CD4-positive, alpha-beta memory T cell (primary cell): Measurements from ENCODE around the gene CSHL1. TPM values are rescaled to one million over a fixed set of nuclear protein-coding genes. Genes with fewer than 3 reads are reported as not detected.
"Not testable (repeated sequence)": the region's sequence is repeated elsewhere in the genome, so short reads cannot be mapped to it uniquely, and the experiment has no call there.

ENCODE experiments used
- CTCF ChIA-PET: fragments of 350-600 bp; sonication (Branson Sonifier 250); formaldehyde crosslinking; loops from one replicate; lab custom pipeline; 2021; ENCODE audit warnings: inconsistent platforms; ENCODE audit not compliant: partially characterized antibody; lab: Charles Lee
- POLR2A ChIA-PET: fragments of 350-600 bp; sonication (Branson Sonifier 250); formaldehyde crosslinking; loops from one replicate; lab custom pipeline; 2021; ENCODE audit not compliant: partially characterized antibody; lab: Charles Lee
- DNase-seq, 5 donors: peaks; one replicate each; pipeline versions ENCODE4 v3.0.0 to v3.0.0-alpha.2; 2020 to 2022; ENCODE audit warnings: mixed read lengths in 1 of 5
- H3K27ac ChIP-seq: one replicate; pipeline ENCODE4 v1.7.0; 2013; ENCODE audit warnings: low read depth, low read length
- H3K27me3 ChIP-seq: 2 replicates; pipeline ENCODE4 v1.7.0; 2013; ENCODE audit warnings: mild to moderate bottlenecking, low read length, moderate library complexity; ENCODE audit not compliant: insufficient read depth
- H3K36me3 ChIP-seq: 2 replicates; pipeline ENCODE4 v1.7.0; 2013; ENCODE audit warnings: mild to moderate bottlenecking, low read length, moderate library complexity; ENCODE audit not compliant: insufficient read depth
- H3K4me1 ChIP-seq: 2 replicates; pipeline ENCODE4 v1.7.0; 2013; ENCODE audit warnings: mild to moderate bottlenecking, low read length, moderate library complexity; ENCODE audit not compliant: insufficient read depth
- H3K4me3 ChIP-seq, 2 donors: one replicate each; pipeline ENCODE4 v1.7.0; 2013; ENCODE audit warnings: low read length in 2 of 2, mild to moderate bottlenecking in 1 of 2
- H3K9me3 ChIP-seq, 2 donors: one replicate each; pipeline ENCODE4 v1.7.0; 2013; ENCODE audit warnings: low read length in 2 of 2, control low read depth in 1 of 2; ENCODE audit not compliant: control insufficient read depth in 1 of 2
- H3K27ac Mint-ChIP-seq, 7 donors: one replicate each; pipeline ENCODE4 v1.8.0; 2020 to 2021; ENCODE audit warnings: mixed read lengths in 7 of 7, mild to moderate bottlenecking in 6 of 7, inconsistent platforms in 3 of 7, moderate library complexity in 3 of 7
- H3K27me3 Mint-ChIP-seq, 2 donors: one replicate each; pipeline ENCODE4 v1.8.0; 2020 to 2021; ENCODE audit warnings: mixed read lengths in 2 of 2
- H3K36me3 Mint-ChIP-seq, 2 donors: one replicate each; pipeline ENCODE4 v1.8.0; 2020 to 2021; ENCODE audit warnings: mixed read lengths in 2 of 2, inconsistent platforms in 1 of 2, mild to moderate bottlenecking in 1 of 2
- H3K4me1 Mint-ChIP-seq, 4 donors: one replicate each; pipeline ENCODE4 v1.8.0; 2020 to 2021; ENCODE audit warnings: mixed read lengths in 4 of 4, mild to moderate bottlenecking in 1 of 4
- H3K4me3 Mint-ChIP-seq, 8 donors: one replicate each; pipeline ENCODE4 v1.8.0; 2020 to 2021; ENCODE audit warnings: mixed read lengths in 8 of 8, mild to moderate bottlenecking in 7 of 8, moderate library complexity in 6 of 8, inconsistent platforms in 3 of 8
- H3K9me3 Mint-ChIP-seq, 8 donors: one replicate each; pipeline ENCODE4 v1.8.0; 2020 to 2021; ENCODE audit warnings: mixed read lengths in 8 of 8, mild to moderate bottlenecking in 5 of 8, inconsistent platforms in 3 of 8, moderate library complexity in 1 of 8
- intact Hi-C: fragments of 100-400 bp; cut with micrococcal nuclease; formaldehyde crosslinking; loops from one replicate; pipeline ENCODE4 v1.15.1; 2023
- polyA plus RNA-seq, 2 donors: library from polyadenylated mRNA; unstranded; fragments of 300-500 nt; fragmentation: Illumina TruSeq; gene quantifications; one replicate each; pipeline ENCODE4 v1.2.3, GENCODE V29; 2021
- total RNA-seq, 2 experiments: library from RNA; stranded (reverse); gene quantifications; one replicate each; pipeline ENCODE4 v1.2.3, GENCODE V29; 2021

Gene CSHL1
- total and polyA plus RNA-seq, 4 experiments from 2014 or later, result not detected

- H3K9me3 ChIP-seq, H3K36me3 Mint-ChIP-seq, H3K4me3 ChIP-seq, H3K27me3 Mint-ChIP-seq, H3K4me1 Mint-ChIP-seq, H3K36me3 ChIP-seq, H3K27ac ChIP-seq, H3K27me3 ChIP-seq, H3K4me3 Mint-ChIP-seq, H3K9me3 Mint-ChIP-seq, H3K4me1 ChIP-seq, intact Hi-C loops, H3K27ac Mint-ChIP-seq: not testable (repeated sequence)
- ChIA-PET POLR2A (interaction anchor here (1.7 to 3.8 kb wide), 5 partner anchors 11 to 212 kb away, joined by 5 to 46 read pairs (median 14); partner anchors contain the start of genes CD79B and ICAM2), CTCF (interaction anchor here (0.6 to 14.7 kb wide), 13 partner anchors 9 to 229 kb away, joined by 3 to 351 read pairs (median 9); partner anchors contain the start of genes CD79B, CSHL1, ERN1 and ICAM2)
- DNase-seq, result peak in 1 of 5 donors; percentile 27
Measured at GRCh38 chr17:63920779-63921178, 9.7 kb upstream of the CSHL1 start.

DNA sequence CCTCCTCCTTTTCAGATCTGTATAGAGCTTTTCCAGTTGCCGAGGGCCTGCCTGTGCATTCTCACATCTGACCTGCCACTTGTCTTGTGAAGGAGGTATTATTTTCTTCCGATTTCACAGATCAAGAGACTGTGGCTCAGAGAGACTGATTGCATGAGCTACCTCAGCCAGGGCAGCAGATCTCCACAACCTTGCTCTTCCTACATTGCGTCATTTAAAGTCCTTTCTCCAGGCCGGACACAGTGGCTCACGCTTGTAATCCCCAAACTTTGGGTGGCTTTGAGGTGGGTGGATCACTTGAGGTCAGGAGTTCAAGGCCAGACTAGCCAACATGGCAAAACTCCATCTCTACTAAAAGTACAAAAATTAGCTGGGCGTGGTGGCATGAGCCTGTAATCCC lies 9.0 kb upstream of the CSHL1 start:
- DNase-seq, result peak in 1 of 5 donors; percentile 2
- H3K4me1 ChIP-seq, H3K4me3 ChIP-seq, H3K9me3 ChIP-seq, H3K27me3 Mint-ChIP-seq, H3K36me3 ChIP-seq, H3K36me3 Mint-ChIP-seq, intact Hi-C loops, H3K27me3 ChIP-seq, H3K4me3 Mint-ChIP-seq, H3K4me1 Mint-ChIP-seq, H3K9me3 Mint-ChIP-seq, H3K27ac ChIP-seq: not testable (repeated sequence)
- H3K27ac Mint-ChIP-seq, result peak overlapping the region in 1 of 7 donors; percentile 60
- ChIA-PET POLR2A (interaction anchor here (0.6 to 3.8 kb wide), 11 partner anchors 12 to 222 kb away, joined by 3 to 46 read pairs (median 7); partner anchors contain the start of genes CD79B, ERN1 and ICAM2), CTCF (interaction anchor here (0.7 to 14.7 kb wide), 41 partner anchors 9 to 230 kb away, joined by 3 to 351 read pairs (median 5); partner anchors contain the start of genes CD79B, CSHL1, ERN1 and GH2)

GRCh38 chr17:63919311-63919723 lies 8.3 kb upstream of the CSHL1 start:
- ChIA-PET POLR2A (interaction anchor here (0.9 to 3.8 kb wide), 13 partner anchors 12 to 227 kb away, joined by 3 to 46 read pairs (median 7); partner anchors contain the start of genes CD79B, ERN1 and ICAM2), CTCF (interaction anchor here (0.7 to 14.7 kb wide), 49 partner anchors 8 to 230 kb away, joined by 3 to 351 read pairs (median 5); partner anchors contain the start of genes CD79B, CSHL1, ERN1 and GH2)
- Histone ChIP-seq H3K27me3 (no peaks in the 10 kb centered on the region), H3K27ac (no peak overlapping the region), H3K9me3 (no peaks in the 10 kb centered on the region), H3K4me3 (no peak overlapping the region), H3K36me3 (no peaks in the 10 kb centered on the region), H3K4me1 (peaks cover 7% of the 10 kb centered on the region)
- H3K9me3 Mint-ChIP-seq, result no peaks in the 10 kb centered on the region
- peak; percentile 70 to 81 (median 75) for DNase-seq
- H3K4me1 Mint-ChIP-seq, result peaks cover 6% of the 10 kb centered on the region in 4 donors
- intact Hi-C loops, result loop anchor here (1.0 to 5.0 kb wide), 5 partner anchors 27 to 363 kb away; partner anchors contain the start of gene ERN1
- H3K36me3 Mint-ChIP-seq, result no peaks in the 10 kb centered on the region
- no peak overlapping the region for H3K4me3 Mint-ChIP-seq
- H3K27me3 Mint-ChIP-seq, result peaks cover 0 to 2% of the 10 kb centered on the region in 2 donors
- H3K27ac Mint-ChIP-seq, result peak overlapping the region in 6 of 7 donors; percentile 38 to 87 (median 62)

GRCh38 chr17:63918789-63919305 lies 7.8 kb upstream of the CSHL1 start, which contains the start of gene GH1:
GH1 (minus strand) TSS chr17:63918839; CDS start chr17:63918776, 63 bp downstream.
- not testable (repeated sequence) for H3K4me1 ChIP-seq, H3K27me3 Mint-ChIP-seq, H3K4me3 Mint-ChIP-seq, H3K36me3 Mint-ChIP-seq, H3K27ac ChIP-seq, H3K9me3 Mint-ChIP-seq, H3K36me3 ChIP-seq, H3K27me3 ChIP-seq, H3K4me3 ChIP-seq, H3K9me3 ChIP-seq, H3K4me1 Mint-ChIP-seq, DNase-seq
- peak within 1 kb of the TSS in 6 of 7 donors; percentile 38 to 87 (median 62) for H3K27ac Mint-ChIP-seq
- intact Hi-C loops, result loop anchor here (1.0 to 5.0 kb wide), 5 partner anchors 27 to 363 kb away; partner anchors contain the start of gene ERN1
- ChIA-PET POLR2A (interaction anchor here (0.9 to 3.8 kb wide), 13 partner anchors 13 to 227 kb away, joined by 3 to 46 read pairs (median 7); partner anchors contain the start of genes CD79B, ERN1 and ICAM2), CTCF (interaction anchor here (0.8 to 14.7 kb wide), 48 partner anchors 11 to 363 kb away, joined by 3 to 351 read pairs (median 5); partner anchors contain the start of genes CD79B, ERN1 and ICAM2)

GRCh38 chr17:63918305-63918704 lies 7.2 kb upstream of the CSHL1 start:
- no peaks in the 10 kb centered on the region for H3K9me3 Mint-ChIP-seq
- Histone ChIP-seq H3K27me3 (no peaks in the 10 kb centered on the region), H3K4me1 (peaks cover 7% of the 10 kb centered on the region), H3K36me3 (no peaks in the 10 kb centered on the region), H3K4me3 (no peak overlapping the region), H3K9me3 (no peaks in the 10 kb centered on the region), H3K27ac (no peak overlapping the region)
- H3K4me1 Mint-ChIP-seq, result peaks cover 6% of the 10 kb centered on the region in 4 donors
- H3K36me3 Mint-ChIP-seq, result no peaks in the 10 kb centered on the region
- H3K27me3 Mint-ChIP-seq, result peaks cover 0 to 2% of the 10 kb centered on the region in 2 donors
- CTCF ChIA-PET, result interaction anchor here (0.8 to 14.7 kb wide), 24 partner anchors 12 to 364 kb away, joined by 3 to 351 read pairs (median 8); partner anchors contain the start of genes CD79B, ERN1 and ICAM2
- intact Hi-C loops, result loop anchor here (5.0 kb wide), 1 partner anchor 364 kb away; no protein-coding TSS in a partner anchor
- H3K27ac Mint-ChIP-seq, result no peak overlapping the region
- no peak for DNase-seq
- no peak overlapping the region for H3K4me3 Mint-ChIP-seq
- POLR2A ChIA-PET, result interaction anchor here (1.1 to 3.8 kb wide), 7 partner anchors 13 to 228 kb away, joined by 3 to 46 read pairs (median 15); partner anchors contain the start of genes CD79B, ERN1 and ICAM2

DNA sequence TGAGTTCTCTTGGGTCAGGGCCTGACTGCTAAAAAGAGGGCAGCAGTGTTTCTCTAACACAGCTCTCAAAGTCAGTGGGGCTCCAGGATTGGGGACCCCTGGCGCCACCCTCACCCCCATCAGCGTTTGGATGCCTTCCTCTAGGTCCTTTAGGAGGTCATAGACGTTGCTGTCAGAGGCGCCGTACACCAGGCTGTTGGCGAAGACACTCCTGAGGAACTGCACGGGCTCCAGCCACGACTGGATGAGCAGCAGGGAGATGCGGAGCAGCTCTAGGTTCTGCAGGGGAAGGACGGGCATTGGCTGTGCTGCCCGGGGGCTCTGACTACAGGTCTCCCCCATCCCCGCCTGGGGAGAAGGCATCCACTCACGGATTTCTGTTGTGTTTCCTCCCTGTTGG lies 6.6 kb upstream of the CSHL1 start:
- H3K36me3 ChIP-seq, result no peaks in the 10 kb centered on the region
- peaks cover 6% of the 10 kb centered on the region in 4 donors for H3K4me1 Mint-ChIP-seq
- H3K9me3 Mint-ChIP-seq, result no peaks in the 10 kb centered on the region
- H3K4me3 ChIP-seq, result no peak overlapping the region
- no peaks in the 10 kb centered on the region for H3K36me3 Mint-ChIP-seq
- ChIA-PET POLR2A (interaction anchor here (1.1 to 3.8 kb wide), 4 partner anchors 14 to 213 kb away, joined by 3 to 46 read pairs (median 16); partner anchors contain the start of genes CD79B and ERN1), CTCF (interaction anchor here (1.1 to 14.7 kb wide), 15 partner anchors 13 to 214 kb away, joined by 3 to 351 read pairs (median 13); partner anchors contain the start of genes CD79B, ERN1 and ICAM2)
- H3K4me3 Mint-ChIP-seq, result no peak overlapping the region
- no peaks in the 10 kb centered on the region for H3K9me3 ChIP-seq
- no peak overlapping the region for H3K27ac ChIP-seq
- DNase-seq, result no peak
- peaks cover 7% of the 10 kb centered on the region for H3K4me1 ChIP-seq
- no peak overlapping the region for H3K27ac Mint-ChIP-seq
- peaks cover 0 to 2% of the 10 kb centered on the region in 2 donors for H3K27me3 Mint-ChIP-seq
- no peaks in the 10 kb centered on the region for H3K27me3 ChIP-seq
- intact Hi-C loops, result loop anchor here (5.0 kb wide), 1 partner anchor 365 kb away; no protein-coding TSS in a partner anchor
